Liver (tissue), 2 donors: ENCODE results near the gene DNTTIP2.

ENCODE experiments used
- YY1 ChIP-seq: IDR thresholded peaks from 2 replicates; pipeline ENCODE4 v1.6.1; 2016; ENCODE audit warnings: antibody characterized with exemption, mild to moderate bottlenecking
- TF ChIP-seq, protein P1 (sequence below): IDR thresholded peaks from 2 replicates; pipeline ENCODE4 v1.6.1; 2016; ENCODE audit warnings: antibody characterized with exemption, mild to moderate bottlenecking
- TF ChIP-seq, protein P2 (sequence below): fragments of 150-350 bp; IDR thresholded peaks from 2 replicates; pipeline ENCODE4 v1.5.1; 2017; ENCODE audit warnings: improper control_type of control experiment, low read depth, low read length; ENCODE audit not compliant: missing input control
- TF ChIP-seq, protein P3 (sequence below): IDR thresholded peaks from 2 replicates; pipeline ENCODE4 v1.6.1; 2016; ENCODE audit warnings: antibody characterized with exemption
- TF ChIP-seq, protein P4 (sequence below): IDR thresholded peaks from 2 replicates; pipeline ENCODE4 v1.6.1; 2016; ENCODE audit warnings: antibody characterized with exemption
- donor health status: healthy.

DNA sequence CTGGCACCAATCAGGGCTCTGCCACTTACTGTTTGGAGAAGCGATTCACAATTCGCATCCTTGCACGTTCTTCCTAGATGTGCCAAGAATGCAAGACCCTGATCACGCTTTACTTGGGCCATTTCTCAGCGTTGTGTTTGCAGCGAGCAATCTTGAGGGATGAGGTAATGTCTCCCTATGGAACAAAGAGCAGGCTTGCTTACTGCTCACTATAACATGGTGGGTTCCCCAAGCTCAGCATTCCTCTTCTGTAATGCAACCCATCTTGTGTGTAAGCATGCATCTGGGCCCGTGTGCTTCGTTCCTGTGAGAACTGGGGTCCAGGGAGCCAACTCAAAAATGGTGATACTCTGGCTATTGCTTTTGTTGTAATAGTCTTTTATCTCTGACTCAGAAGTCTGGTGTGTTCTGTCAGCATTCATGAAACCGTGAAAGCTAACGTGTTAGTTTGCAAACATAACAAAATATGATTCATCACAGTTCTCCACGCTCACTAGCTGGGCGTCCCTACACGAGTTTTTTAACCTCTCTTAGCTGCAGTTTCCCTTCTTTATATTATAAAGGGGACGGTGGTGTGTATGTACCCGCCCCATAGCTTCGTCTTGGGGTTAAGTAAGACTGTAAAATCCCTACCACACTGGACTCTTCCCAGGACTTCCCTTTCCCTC lies 33.3 kb downstream of the DNTTIP2 start:
- TF ChIP-seq, protein P1, sequence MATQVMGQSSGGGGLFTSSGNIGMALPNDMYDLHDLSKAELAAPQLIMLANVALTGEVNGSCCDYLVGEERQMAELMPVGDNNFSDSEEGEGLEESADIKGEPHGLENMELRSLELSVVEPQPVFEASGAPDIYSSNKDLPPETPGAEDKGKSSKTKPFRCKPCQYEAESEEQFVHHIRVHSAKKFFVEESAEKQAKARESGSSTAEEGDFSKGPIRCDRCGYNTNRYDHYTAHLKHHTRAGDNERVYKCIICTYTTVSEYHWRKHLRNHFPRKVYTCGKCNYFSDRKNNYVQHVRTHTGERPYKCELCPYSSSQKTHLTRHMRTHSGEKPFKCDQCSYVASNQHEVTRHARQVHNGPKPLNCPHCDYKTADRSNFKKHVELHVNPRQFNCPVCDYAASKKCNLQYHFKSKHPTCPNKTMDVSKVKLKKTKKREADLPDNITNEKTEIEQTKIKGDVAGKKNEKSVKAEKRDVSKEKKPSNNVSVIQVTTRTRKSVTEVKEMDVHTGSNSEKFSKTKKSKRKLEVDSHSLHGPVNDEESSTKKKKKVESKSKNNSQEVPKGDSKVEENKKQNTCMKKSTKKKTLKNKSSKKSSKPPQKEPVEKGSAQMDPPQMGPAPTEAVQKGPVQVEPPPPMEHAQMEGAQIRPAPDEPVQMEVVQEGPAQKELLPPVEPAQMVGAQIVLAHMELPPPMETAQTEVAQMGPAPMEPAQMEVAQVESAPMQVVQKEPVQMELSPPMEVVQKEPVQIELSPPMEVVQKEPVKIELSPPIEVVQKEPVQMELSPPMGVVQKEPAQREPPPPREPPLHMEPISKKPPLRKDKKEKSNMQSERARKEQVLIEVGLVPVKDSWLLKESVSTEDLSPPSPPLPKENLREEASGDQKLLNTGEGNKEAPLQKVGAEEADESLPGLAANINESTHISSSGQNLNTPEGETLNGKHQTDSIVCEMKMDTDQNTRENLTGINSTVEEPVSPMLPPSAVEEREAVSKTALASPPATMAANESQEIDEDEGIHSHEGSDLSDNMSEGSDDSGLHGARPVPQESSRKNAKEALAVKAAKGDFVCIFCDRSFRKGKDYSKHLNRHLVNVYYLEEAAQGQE, result no peak
- TF ChIP-seq, protein P2, sequence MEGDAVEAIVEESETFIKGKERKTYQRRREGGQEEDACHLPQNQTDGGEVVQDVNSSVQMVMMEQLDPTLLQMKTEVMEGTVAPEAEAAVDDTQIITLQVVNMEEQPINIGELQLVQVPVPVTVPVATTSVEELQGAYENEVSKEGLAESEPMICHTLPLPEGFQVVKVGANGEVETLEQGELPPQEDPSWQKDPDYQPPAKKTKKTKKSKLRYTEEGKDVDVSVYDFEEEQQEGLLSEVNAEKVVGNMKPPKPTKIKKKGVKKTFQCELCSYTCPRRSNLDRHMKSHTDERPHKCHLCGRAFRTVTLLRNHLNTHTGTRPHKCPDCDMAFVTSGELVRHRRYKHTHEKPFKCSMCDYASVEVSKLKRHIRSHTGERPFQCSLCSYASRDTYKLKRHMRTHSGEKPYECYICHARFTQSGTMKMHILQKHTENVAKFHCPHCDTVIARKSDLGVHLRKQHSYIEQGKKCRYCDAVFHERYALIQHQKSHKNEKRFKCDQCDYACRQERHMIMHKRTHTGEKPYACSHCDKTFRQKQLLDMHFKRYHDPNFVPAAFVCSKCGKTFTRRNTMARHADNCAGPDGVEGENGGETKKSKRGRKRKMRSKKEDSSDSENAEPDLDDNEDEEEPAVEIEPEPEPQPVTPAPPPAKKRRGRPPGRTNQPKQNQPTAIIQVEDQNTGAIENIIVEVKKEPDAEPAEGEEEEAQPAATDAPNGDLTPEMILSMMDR, result no peak
- TF ChIP-seq YY1, result no peak
- TF ChIP-seq, protein P3, sequence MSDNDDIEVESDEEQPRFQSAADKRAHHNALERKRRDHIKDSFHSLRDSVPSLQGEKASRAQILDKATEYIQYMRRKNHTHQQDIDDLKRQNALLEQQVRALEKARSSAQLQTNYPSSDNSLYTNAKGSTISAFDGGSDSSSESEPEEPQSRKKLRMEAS, result no peak
- TF ChIP-seq, protein P4, sequence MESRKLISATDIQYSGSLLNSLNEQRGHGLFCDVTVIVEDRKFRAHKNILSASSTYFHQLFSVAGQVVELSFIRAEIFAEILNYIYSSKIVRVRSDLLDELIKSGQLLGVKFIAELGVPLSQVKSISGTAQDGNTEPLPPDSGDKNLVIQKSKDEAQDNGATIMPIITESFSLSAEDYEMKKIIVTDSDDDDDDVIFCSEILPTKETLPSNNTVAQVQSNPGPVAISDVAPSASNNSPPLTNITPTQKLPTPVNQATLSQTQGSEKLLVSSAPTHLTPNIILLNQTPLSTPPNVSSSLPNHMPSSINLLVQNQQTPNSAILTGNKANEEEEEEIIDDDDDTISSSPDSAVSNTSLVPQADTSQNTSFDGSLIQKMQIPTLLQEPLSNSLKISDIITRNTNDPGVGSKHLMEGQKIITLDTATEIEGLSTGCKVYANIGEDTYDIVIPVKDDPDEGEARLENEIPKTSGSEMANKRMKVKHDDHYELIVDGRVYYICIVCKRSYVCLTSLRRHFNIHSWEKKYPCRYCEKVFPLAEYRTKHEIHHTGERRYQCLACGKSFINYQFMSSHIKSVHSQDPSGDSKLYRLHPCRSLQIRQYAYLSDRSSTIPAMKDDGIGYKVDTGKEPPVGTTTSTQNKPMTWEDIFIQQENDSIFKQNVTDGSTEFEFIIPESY, result no peak
